ENCODE results near the gene IL10RB. TPM values are rescaled to one million over a fixed set of nuclear protein-coding genes. Genes with fewer than 3 reads are reported as not detected.
"Not testable (repeated sequence)": the region's sequence is repeated elsewhere in the genome, so short reads cannot be mapped to it uniquely, and the experiment has no call there.

Gene IL10RB
- total RNA-seq: 10 to 100 TPM; 28.1 to 47.7 (median 32.3) TPM

- Histone ChIP-seq H3K27me3 (no peaks in the 10 kb centered on the region), H3K4me1 (peaks cover 13 to 45% (median 19%) of the 10 kb centered on the region in 3 donors), H3K27ac (peak within 1 kb of the TSS; percentile 88 to 96 (median 90)), H3K36me3 (peaks cover 0 to 41% (median 0%) of the 10 kb centered on the region in 3 donors), H3K9me3 (no peaks in the 10 kb centered on the region), H3K4me3 (peak within 1 kb of the TSS; percentile 84 to 89 (median 86))
- peak in 2 of 4 donors; percentile 18 to 80 for TF ChIP-seq POLR2A (IDR thresholded peaks at IDR 0.05)
- TF ChIP-seq CTCF (IDR thresholded peaks at IDR 0.05): no peak
- intact Hi-C loops (cut with DNase I): no loop called here
- 0 to 1% methylated on average over 8 to 16 of the region's 60 CpGs for WGBS, 2 donors
- peak; percentile 20 for DNase-seq
Observed at GRCh38 chr21:33266050-33266788, at the start of gene IL10RB. IL10RB (plus strand) TSS chr21:33266367; CDS start chr21:33266466, 99 bp downstream.

- no peak for TF ChIP-seq CTCF (IDR thresholded peaks at IDR 0.05)
- TF ChIP-seq POLR2A (IDR thresholded peaks at IDR 0.05): no peak
- intact Hi-C loops (cut with DNase I): no loop called here
Observed at GRCh38 chr21:33217138-33217520, 49.0 kb upstream of the IL10RB start.

GRCh38 chr21:33219300-33219699 lies 46.9 kb upstream of the IL10RB start:
- TF ChIP-seq POLR2A (IDR thresholded peaks at IDR 0.05) (no peak), CTCF (IDR thresholded peaks at IDR 0.05) (no peak)
- WGBS, 2 donors: 87 to 100% methylated on average over 3 of the region's 3 CpGs
- intact Hi-C loops (cut with DNase I): no loop called here
- peaks cover 5 to 21% (median 11%) of the 10 kb centered on the region in 3 donors for H3K4me1 ChIP-seq
- no peaks in the 10 kb centered on the region for H3K27me3 ChIP-seq
- H3K27ac ChIP-seq: no peak overlapping the region
- H3K4me3 ChIP-seq: no peak overlapping the region
- no peaks in the 10 kb centered on the region for H3K9me3 ChIP-seq
- H3K36me3 ChIP-seq: no peaks in the 10 kb centered on the region
- DNase-seq: no peak

More at GRCh38 chr21:33217138-33217520, 49.0 kb upstream of the IL10RB start:
- DNase-seq: no peak
- H3K36me3 ChIP-seq: no peaks in the 10 kb centered on the region
- H3K4me3 ChIP-seq: no peak overlapping the region
- H3K27ac ChIP-seq: peak overlapping the region in 1 of 4 donors; percentile 78
- 86 to 94% methylated on average over 2 of the region's 2 CpGs for WGBS, 2 donors
- H3K27me3 ChIP-seq: no peaks in the 10 kb centered on the region
- H3K4me1 ChIP-seq: peaks cover 10 to 31% (median 14%) of the 10 kb centered on the region in 3 donors
- H3K9me3 ChIP-seq: no peaks in the 10 kb centered on the region

GRCh38 chr21:33219954-33220353 lies 46.2 kb upstream of the IL10RB start:
- WGBS, 2 donors: 80 to 89% methylated on average over 3 of the region's 3 CpGs
- no peak for TF ChIP-seq POLR2A (IDR thresholded peaks at IDR 0.05)
- TF ChIP-seq CTCF (IDR thresholded peaks at IDR 0.05): no peak
- Histone ChIP-seq H3K27ac (no peak overlapping the region), H3K36me3 (no peaks in the 10 kb centered on the region), H3K4me1 (peaks cover 5 to 18% (median 11%) of the 10 kb centered on the region in 3 donors), H3K4me3 (no peak overlapping the region), H3K9me3 (no peaks in the 10 kb centered on the region), H3K27me3 (no peaks in the 10 kb centered on the region)
- DNase-seq: no peak
- intact Hi-C loops (cut with DNase I): no loop called here

- DNase-seq; H3K4me3 ChIP-seq; intact Hi-C loops (cut with DNase I); H3K36me3 ChIP-seq; H3K9me3 ChIP-seq; H3K27me3 ChIP-seq; H3K27ac ChIP-seq: not testable (repeated sequence)
- WGBS, 2 donors: 86 to 97% methylated on average over 1 to 3 of the region's 3 CpGs
- peaks cover 6 to 14% (median 7%) of the 10 kb centered on the region in 3 donors for H3K4me1 ChIP-seq
Observed at GRCh38 chr21:33225376-33225775, 40.8 kb upstream of the IL10RB start.

Data from esophagus squamous epithelium (tissue), 5 donors.